Measurements from ENCODE around the gene GJB6.

Gene GJB6

DNA sequence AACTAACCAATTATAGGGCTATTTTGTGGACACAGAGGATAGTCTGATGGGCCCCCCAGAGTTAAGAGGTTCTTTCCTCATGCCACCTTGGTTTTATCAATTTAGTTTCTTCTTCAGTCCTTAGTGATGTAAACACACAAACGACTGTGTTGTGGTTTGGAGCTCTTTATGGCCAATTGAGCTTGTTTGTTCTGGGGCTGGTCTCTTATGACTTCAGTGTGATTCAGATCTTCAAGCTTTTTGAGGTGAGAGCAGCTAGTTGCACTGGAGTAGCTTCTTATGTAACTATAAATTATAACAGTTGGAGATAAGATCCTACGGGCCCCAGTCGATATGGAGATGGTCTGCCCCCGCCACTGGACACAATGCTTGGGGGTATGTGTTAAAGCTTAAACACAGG, 22.0 kb upstream of the GJB6 start:
- no peak for TF ChIP-seq MYC (IDR thresholded peaks at IDR 0.05; ENCODE audit: low read depth, low read length)
- no peak for TF ChIP-seq POLR2A (IDR thresholded peaks at IDR 0.05; ENCODE audit: extremely low read depth, insufficient read length)
- TF ChIP-seq, protein P1, sequence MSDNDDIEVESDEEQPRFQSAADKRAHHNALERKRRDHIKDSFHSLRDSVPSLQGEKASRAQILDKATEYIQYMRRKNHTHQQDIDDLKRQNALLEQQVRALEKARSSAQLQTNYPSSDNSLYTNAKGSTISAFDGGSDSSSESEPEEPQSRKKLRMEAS (IDR thresholded peaks at IDR 0.05; ENCODE audit: low read depth, low read length), result no peak
- TF ChIP-seq, protein P2, sequence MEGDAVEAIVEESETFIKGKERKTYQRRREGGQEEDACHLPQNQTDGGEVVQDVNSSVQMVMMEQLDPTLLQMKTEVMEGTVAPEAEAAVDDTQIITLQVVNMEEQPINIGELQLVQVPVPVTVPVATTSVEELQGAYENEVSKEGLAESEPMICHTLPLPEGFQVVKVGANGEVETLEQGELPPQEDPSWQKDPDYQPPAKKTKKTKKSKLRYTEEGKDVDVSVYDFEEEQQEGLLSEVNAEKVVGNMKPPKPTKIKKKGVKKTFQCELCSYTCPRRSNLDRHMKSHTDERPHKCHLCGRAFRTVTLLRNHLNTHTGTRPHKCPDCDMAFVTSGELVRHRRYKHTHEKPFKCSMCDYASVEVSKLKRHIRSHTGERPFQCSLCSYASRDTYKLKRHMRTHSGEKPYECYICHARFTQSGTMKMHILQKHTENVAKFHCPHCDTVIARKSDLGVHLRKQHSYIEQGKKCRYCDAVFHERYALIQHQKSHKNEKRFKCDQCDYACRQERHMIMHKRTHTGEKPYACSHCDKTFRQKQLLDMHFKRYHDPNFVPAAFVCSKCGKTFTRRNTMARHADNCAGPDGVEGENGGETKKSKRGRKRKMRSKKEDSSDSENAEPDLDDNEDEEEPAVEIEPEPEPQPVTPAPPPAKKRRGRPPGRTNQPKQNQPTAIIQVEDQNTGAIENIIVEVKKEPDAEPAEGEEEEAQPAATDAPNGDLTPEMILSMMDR (IDR thresholded peaks at IDR 0.05; ENCODE audit: low read depth, low read length), result no peak
- H3K4me3 ChIP-seq (ENCODE audit: low read depth, low read length), result no peak overlapping the region
- no peak for DNase-seq (ENCODE audit: low read depth)

DNA sequence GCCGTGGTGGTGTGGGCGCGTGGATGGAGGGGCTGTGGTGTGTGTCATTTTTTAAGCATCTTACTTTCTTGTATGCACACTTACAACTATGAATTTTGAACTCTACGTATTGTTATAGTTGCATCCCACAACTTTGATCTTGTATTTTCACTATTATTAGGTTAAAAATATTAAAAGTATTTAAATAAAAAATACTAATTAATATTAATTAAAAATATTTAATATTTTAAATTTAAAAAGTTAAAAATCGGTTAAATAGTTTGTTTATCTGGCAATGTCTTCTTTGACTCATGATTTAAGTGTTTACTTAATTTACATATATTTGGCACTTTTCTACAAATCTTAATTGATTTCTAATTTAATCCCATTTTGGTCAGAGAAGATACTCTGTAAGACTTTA, 17.8 kb upstream of the GJB6 start:
- no peak overlapping the region for H3K4me3 ChIP-seq (ENCODE audit: low read depth, low read length)
- no peak for DNase-seq (ENCODE audit: low read depth)
- TF ChIP-seq, protein P2 (IDR thresholded peaks at IDR 0.05; ENCODE audit: low read depth, low read length), result no peak

DNA sequence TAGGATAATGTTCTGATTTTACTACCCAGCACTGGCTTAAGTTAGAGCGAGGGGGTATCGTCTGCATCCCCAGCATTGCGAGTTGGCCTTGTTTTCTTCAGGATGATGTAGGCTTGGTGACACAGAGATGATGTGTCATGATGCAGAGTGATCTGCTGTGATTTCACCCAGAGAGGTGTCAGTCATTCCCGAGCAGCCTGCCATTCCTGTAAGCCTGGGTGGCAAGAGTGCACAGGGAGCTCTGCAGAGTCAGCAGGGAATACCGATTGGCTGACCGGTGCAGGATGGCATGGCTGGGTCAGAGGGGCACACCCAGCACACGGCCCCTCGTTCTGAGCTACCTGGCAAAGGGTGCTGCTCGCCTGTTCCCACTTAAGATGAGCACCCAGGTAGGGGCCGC, 15.8 kb upstream of the GJB6 start:
- no peak for DNase-seq (ENCODE audit: low read depth)
- H3K4me3 ChIP-seq (ENCODE audit: low read depth, low read length), result no peak overlapping the region
- TF ChIP-seq, protein P1 (IDR thresholded peaks at IDR 0.05; ENCODE audit: low read depth, low read length), result no peak
- TF ChIP-seq POLR2A (IDR thresholded peaks at IDR 0.05; ENCODE audit: extremely low read depth, insufficient read length) (no peak), MYC (IDR thresholded peaks at IDR 0.05; ENCODE audit: low read depth, low read length) (no peak)
- TF ChIP-seq, protein P2 (IDR thresholded peaks at IDR 0.05; ENCODE audit: low read depth, low read length), result no peak

DNA sequence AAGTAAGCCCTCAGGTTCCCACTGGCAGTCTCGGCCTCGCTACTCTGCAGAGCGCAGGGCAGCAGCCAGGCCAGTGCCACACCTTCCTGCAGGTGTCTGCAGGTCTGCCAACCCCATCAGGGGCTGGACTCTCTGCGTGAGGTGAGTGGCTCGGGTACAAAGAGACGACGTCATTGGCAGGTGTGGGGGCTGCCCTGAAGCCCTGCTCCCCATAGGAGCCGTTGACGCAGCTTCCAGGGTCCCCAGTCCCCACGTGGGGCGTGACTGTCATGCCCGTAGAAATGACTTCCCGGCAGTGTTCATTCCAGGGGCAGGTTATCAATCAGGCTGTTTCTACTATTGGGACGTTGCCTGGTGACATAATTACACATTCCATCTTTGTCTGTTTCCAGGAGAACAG, 15.3 kb upstream of the GJB6 start:
- TF ChIP-seq, protein P1 (IDR thresholded peaks at IDR 0.05; ENCODE audit: low read depth, low read length), result no peak
- TF ChIP-seq POLR2A (IDR thresholded peaks at IDR 0.05; ENCODE audit: extremely low read depth, insufficient read length), result no peak
- no peak for TF ChIP-seq MYC (IDR thresholded peaks at IDR 0.05; ENCODE audit: low read depth, low read length)
- TF ChIP-seq, protein P2 (IDR thresholded peaks at IDR 0.05; ENCODE audit: low read depth, low read length), result no peak
- DNase-seq (ENCODE audit: low read depth), result no peak
- H3K4me3 ChIP-seq (ENCODE audit: low read depth, low read length), result no peak overlapping the region

DNA sequence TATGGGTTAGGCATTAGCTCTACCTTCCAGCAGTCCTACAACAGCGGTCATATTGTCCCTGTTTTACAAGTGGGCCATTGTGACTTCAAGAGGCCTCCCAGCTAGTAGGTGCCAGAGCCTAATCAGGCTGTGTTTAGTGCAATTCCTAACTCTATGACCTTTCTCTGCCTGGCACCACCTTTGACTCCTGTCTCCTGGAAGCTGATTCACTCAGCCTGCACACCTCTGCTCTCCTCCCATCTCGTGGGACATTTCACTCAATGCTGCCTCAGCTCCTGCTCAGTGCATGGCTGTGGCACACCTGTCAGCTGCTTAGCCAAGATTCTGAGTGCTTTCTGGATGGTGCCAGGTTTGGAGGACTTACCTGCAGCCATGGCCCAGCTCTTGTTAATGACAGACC, 9.5 kb upstream of the GJB6 start:
- TF ChIP-seq, protein P2 (IDR thresholded peaks at IDR 0.05; ENCODE audit: low read depth, low read length), result no peak
- TF ChIP-seq, protein P1 (IDR thresholded peaks at IDR 0.05; ENCODE audit: low read depth, low read length), result no peak
- TF ChIP-seq MYC (IDR thresholded peaks at IDR 0.05; ENCODE audit: low read depth, low read length) (no peak), POLR2A (IDR thresholded peaks at IDR 0.05; ENCODE audit: extremely low read depth, insufficient read length) (no peak)
- H3K4me3 ChIP-seq (ENCODE audit: low read depth, low read length), result no peak overlapping the region
- no peak for DNase-seq (ENCODE audit: low read depth)

DNA sequence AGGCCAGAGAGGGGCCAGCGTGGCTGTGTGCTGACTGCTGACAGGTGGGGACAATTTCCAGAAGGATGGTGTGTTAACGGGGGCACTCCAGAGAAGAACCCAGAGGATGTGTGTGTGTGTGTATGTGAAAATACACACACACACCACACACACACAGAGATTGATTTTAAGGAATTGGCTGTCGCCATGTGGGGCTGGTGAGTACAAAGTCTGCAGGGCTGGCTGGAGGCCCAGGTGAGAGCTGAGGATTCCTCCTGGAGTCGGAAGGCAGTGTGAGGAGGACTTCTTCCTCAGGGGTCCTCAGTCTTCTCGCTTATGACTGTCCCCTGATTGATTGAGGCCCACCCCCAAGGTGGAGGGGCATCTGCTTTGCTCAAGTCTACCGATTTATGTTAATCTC, 7.6 kb upstream of the GJB6 start:
- H3K4me3 ChIP-seq (ENCODE audit: low read depth, low read length), result no peak overlapping the region
- DNase-seq (ENCODE audit: low read depth), result no peak
- TF ChIP-seq, protein P1 (IDR thresholded peaks at IDR 0.05; ENCODE audit: low read depth, low read length), result no peak
- TF ChIP-seq POLR2A (IDR thresholded peaks at IDR 0.05; ENCODE audit: extremely low read depth, insufficient read length) (no peak), MYC (IDR thresholded peaks at IDR 0.05; ENCODE audit: low read depth, low read length) (no peak)
- TF ChIP-seq, protein P2 (IDR thresholded peaks at IDR 0.05; ENCODE audit: low read depth, low read length), result no peak

Data from NB4 (cell line).